Vagina (tissue), 2 donors: ENCODE results near the gene CTDSP2. TPM values are rescaled to one million over a fixed set of nuclear protein-coding genes. Genes with fewer than 3 reads are reported as not detected.

ENCODE experiments used
- DNase-seq, 2 donors: peaks; one replicate each; pipeline ENCODE4 v3.0.0-alpha.2; 2017; ENCODE audit errors: extremely low spot score in 2 of 2
- H3K27ac ChIP-seq: fragments of 200-600 bp; sonication (generic); one replicate; pipeline ENCODE4 v1.5.1; 2019
- H3K27me3 ChIP-seq: fragments of 200-600 bp; sonication (generic); one replicate; pipeline ENCODE4 v1.5.1; 2019
- H3K36me3 ChIP-seq, 2 donors: fragments of 200-600 bp; sonication (generic); one replicate each; pipeline ENCODE4 v1.5.1; 2017 to 2019
- H3K4me1 ChIP-seq: fragments of 200-600 bp; sonication (generic); one replicate; pipeline ENCODE4 v1.5.1; 2019
- H3K4me3 ChIP-seq, 2 donors: fragments of 200-600 bp; sonication (generic); 1 replicate in 1 of 2; 2 replicates in 1 of 2; pipeline ENCODE4 v1.5.1; 2016 to 2019
- H3K9me3 ChIP-seq: fragments of 200-600 bp; sonication (generic); one replicate; pipeline ENCODE4 v1.5.1; 2019
- CTCF ChIP-seq, 3 experiments: fragments of 450-650 bp in 2 of 3; fragments of 200-600 bp in 1 of 3; sonication (generic) in 1 of 3; IDR thresholded peaks; one replicate each; pipeline ENCODE4 v1.5.1; 2017 to 2019; ENCODE audit warnings: antibody characterized with exemption in 3 of 3, mild to moderate bottlenecking in 2 of 3, moderate library complexity in 2 of 3
- POLR2A ChIP-seq, 2 donors: fragments of 450-650 bp; IDR thresholded peaks; one replicate each; pipeline ENCODE4 v1.6.1; 2017; ENCODE audit warnings: antibody characterized with exemption in 2 of 2, mild to moderate bottlenecking in 2 of 2, moderate library complexity in 2 of 2
- POLR2AphosphoS5 ChIP-seq, 2 donors: sonication (generic); formaldehyde crosslinking; IDR thresholded peaks; one replicate each; pipeline ENCODE4 v1.9.0; 2017; ENCODE audit warnings: antibody characterized with exemption in 2 of 2, mild to moderate bottlenecking in 2 of 2, low read depth in 1 of 2; ENCODE audit not compliant: insufficient read depth in 1 of 2
- intact Hi-C: fragments of 100-400 bp; cut with DNase I; formaldehyde crosslinking; loops from one replicate; pipeline ENCODE4 v1.15.1; 2023
- total RNA-seq: library from RNA; depleted of rRNA; stranded (reverse); fragments of >200 nt; gene quantifications from one replicate; pipeline ENCODE4 v1.2.3, GENCODE V29; 2016

Gene CTDSP2
- total RNA-seq, 1 donor from 2014 or later = 108 TPM

- no peak for DNase-seq
- Histone ChIP-seq H3K9me3 (no peaks in the 10 kb centered on the region), H3K27ac (peak overlapping the region; percentile 73), H3K36me3 (peaks cover 3 to 43% of the 10 kb centered on the region in 2 donors), H3K27me3 (no peaks in the 10 kb centered on the region), H3K4me1 (peaks cover 80% of the 10 kb centered on the region), H3K4me3 (no peak overlapping the region)
- no peak for TF ChIP-seq CTCF (IDR thresholded peaks at IDR 0.05)
- no peak for TF ChIP-seq POLR2A (IDR thresholded peaks at IDR 0.05)
- no peak for TF ChIP-seq POLR2AphosphoS5 (IDR thresholded peaks at IDR 0.05; ENCODE audit: insufficient read depth in 1 of 2, low read depth in 1 of 2)
- intact Hi-C loops = loop anchor here (5.0 to 10.0 kb wide), 2 partner anchors 56 to 67 kb away; partner anchors contain the start of genes EEF1AKMT3 and METTL1
Observed at GRCh38 chr12:57830393-57830792, 16.1 kb downstream of the CTDSP2 start.

GRCh38 chr12:57829025-57829777 is 17.3 kb downstream of the CTDSP2 start:
- peaks cover 3 to 55% of the 10 kb centered on the region in 2 donors for H3K36me3 ChIP-seq
- peaks cover 68% of the 10 kb centered on the region for H3K4me1 ChIP-seq
- H3K27ac ChIP-seq = no peak overlapping the region
- TF ChIP-seq CTCF (IDR thresholded peaks at IDR 0.05) (no peak), POLR2A (IDR thresholded peaks at IDR 0.05) (no peak), POLR2AphosphoS5 (IDR thresholded peaks at IDR 0.05; ENCODE audit: insufficient read depth in 1 of 2, low read depth in 1 of 2) (no peak)
- no peak overlapping the region for H3K4me3 ChIP-seq
- intact Hi-C loops = no loop called here
- no peak for DNase-seq
- H3K9me3 ChIP-seq = no peaks in the 10 kb centered on the region
- H3K27me3 ChIP-seq = no peaks in the 10 kb centered on the region

- no peak for TF ChIP-seq CTCF (IDR thresholded peaks at IDR 0.05)
- no peak for TF ChIP-seq POLR2A (IDR thresholded peaks at IDR 0.05)
- no peak for TF ChIP-seq POLR2AphosphoS5 (IDR thresholded peaks at IDR 0.05; ENCODE audit: insufficient read depth in 1 of 2, low read depth in 1 of 2)
- H3K9me3 ChIP-seq = no peaks in the 10 kb centered on the region
- H3K4me1 ChIP-seq = peaks cover 65% of the 10 kb centered on the region
- H3K36me3 ChIP-seq = peaks cover 3 to 77% of the 10 kb centered on the region in 2 donors
- no peaks in the 10 kb centered on the region for H3K27me3 ChIP-seq
- intact Hi-C loops = no loop called here
- no peak for DNase-seq
- no peak overlapping the region for H3K27ac ChIP-seq
- no peak overlapping the region for H3K4me3 ChIP-seq
Observed at GRCh38 chr12:57826966-57827365, 19.6 kb downstream of the CTDSP2 start.

- Histone ChIP-seq H3K27ac (no peak overlapping the region), H3K36me3 (peaks cover 3 to 83% of the 10 kb centered on the region in 2 donors), H3K4me1 (peaks cover 65% of the 10 kb centered on the region), H3K4me3 (no peak overlapping the region), H3K9me3 (no peaks in the 10 kb centered on the region), H3K27me3 (no peaks in the 10 kb centered on the region)
- no peak for DNase-seq
- TF ChIP-seq POLR2AphosphoS5 (IDR thresholded peaks at IDR 0.05; ENCODE audit: insufficient read depth in 1 of 2, low read depth in 1 of 2) (no peak), CTCF (IDR thresholded peaks at IDR 0.05) (no peak)
- intact Hi-C loops = no loop called here
Observed at GRCh38 chr12:57826400-57826799, 20.1 kb downstream of the CTDSP2 start.

- no peaks in the 10 kb centered on the region for H3K9me3 ChIP-seq
- peaks cover 3 to 92% of the 10 kb centered on the region in 2 donors for H3K36me3 ChIP-seq
- H3K27ac ChIP-seq = no peak overlapping the region
- H3K4me3 ChIP-seq = no peak overlapping the region
- H3K27me3 ChIP-seq = no peaks in the 10 kb centered on the region
- TF ChIP-seq CTCF (IDR thresholded peaks at IDR 0.05) = no peak
- TF ChIP-seq POLR2AphosphoS5 (IDR thresholded peaks at IDR 0.05; ENCODE audit: insufficient read depth in 1 of 2, low read depth in 1 of 2) = no peak
- TF ChIP-seq POLR2A (IDR thresholded peaks at IDR 0.05) = no peak
- intact Hi-C loops = no loop called here
- peaks cover 61% of the 10 kb centered on the region for H3K4me1 ChIP-seq
- DNase-seq = no peak
Observed at GRCh38 chr12:57825451-57825850, 21.1 kb downstream of the CTDSP2 start.
